Gastroesophageal sphincter (tissue), 4 donors: ENCODE results near the gene ADD2. TPM values are rescaled to one million over a fixed set of nuclear protein-coding genes. Genes with fewer than 3 reads are reported as not detected.

Source experiments
- ATAC-seq: fragments of 150-250 bp; one replicate; pipeline ENCODE4 v1.9.1; 2016; ENCODE audit warnings: mild to moderate bottlenecking, moderate library complexity
- H3K27ac ChIP-seq, 4 donors: fragments of 200-600 bp; sonication (generic) in 3 of 4; 1 replicate in 3 of 4; 2 replicates in 1 of 4; pipeline ENCODE4 v1.5.1; 2016 to 2019
- H3K27me3 ChIP-seq: fragments of 200-600 bp; sonication (generic); one replicate; pipeline ENCODE4 v1.5.1; 2019
- H3K36me3 ChIP-seq, 2 donors: fragments of 200-600 bp; sonication (generic); one replicate each; pipeline ENCODE4 v1.5.1; 2019; ENCODE audit warnings: control low read depth in 1 of 2
- H3K4me1 ChIP-seq, 3 donors: fragments of 200-600 bp; sonication (generic); 1 replicate in 2 of 3; 2 replicates in 1 of 3; pipeline ENCODE4 v1.5.1; 2016 to 2019; ENCODE audit warnings: control low read depth in 2 of 3
- H3K4me3 ChIP-seq, 2 donors: fragments of 200-600 bp; sonication (generic); one replicate each; pipeline ENCODE4 v1.5.1; 2019; ENCODE audit warnings: mild to moderate bottlenecking in 1 of 2, moderate library complexity in 1 of 2
- H3K9me3 ChIP-seq, 3 donors: fragments of 200-600 bp; sonication (generic); one replicate each; pipeline ENCODE4 v1.5.1; 2017 to 2019; ENCODE audit warnings: control low read depth in 2 of 3
- EP300 ChIP-seq: sonication (generic); formaldehyde crosslinking; IDR thresholded peaks from one replicate; pipeline ENCODE4 v1.6.1; 2017; ENCODE audit warnings: antibody characterized with exemption, mild to moderate bottlenecking
- POLR2A ChIP-seq, 2 donors: fragments of 450-650 bp; IDR thresholded peaks; one replicate each; pipeline ENCODE4 v1.6.1; 2017; ENCODE audit warnings: antibody characterized with exemption in 2 of 2, mild to moderate bottlenecking in 2 of 2, moderate library complexity in 1 of 2
- POLR2AphosphoS5 ChIP-seq: sonication (generic); formaldehyde crosslinking; IDR thresholded peaks from one replicate; pipeline ENCODE4 v1.6.1; 2017; ENCODE audit warnings: antibody characterized with exemption
- WGBS, 2 donors: methylation state at CpG; one replicate each; pipeline ENCODE4 v1.1.5; 2018; ENCODE audit warnings: low coverage in 1 of 2; 5-methylcytosine and 5-hydroxymethylcytosine counted together
- total RNA-seq, 4 donors: library from RNA; depleted of rRNA; stranded (reverse); fragments of >200 nt; gene quantifications; one replicate each; pipeline ENCODE4 v1.1.0, GENCODE V29; 2016
- TF ChIP-seq, protein P1 (sequence below), 4 experiments: fragments of 200-600 bp in 2 of 4; fragments of 450-650 bp in 2 of 4; sonication (generic) in 1 of 4; IDR thresholded peaks; one replicate each; pipeline ENCODE4 v1.5.1; 2017 to 2019; ENCODE audit warnings: antibody characterized with exemption in 4 of 4, mild to moderate bottlenecking in 2 of 4, moderate library complexity in 2 of 4

Gene ADD2
- total RNA-seq, 4 donors from 2014 or later: 2.4 to 7.8 (median 3.6) TPM

GRCh38 chr2:70747284-70747683 lies 20.7 kb downstream of the ADD2 start:
- Histone ChIP-seq H3K4me3 (no peak overlapping the region), H3K4me1 (no peaks in the 10 kb centered on the region), H3K36me3 (no peaks in the 10 kb centered on the region), H3K27me3 (peaks cover 6% of the 10 kb centered on the region), H3K27ac (no peak overlapping the region), H3K9me3 (no peaks in the 10 kb centered on the region)
- TF ChIP-seq, protein P1, sequence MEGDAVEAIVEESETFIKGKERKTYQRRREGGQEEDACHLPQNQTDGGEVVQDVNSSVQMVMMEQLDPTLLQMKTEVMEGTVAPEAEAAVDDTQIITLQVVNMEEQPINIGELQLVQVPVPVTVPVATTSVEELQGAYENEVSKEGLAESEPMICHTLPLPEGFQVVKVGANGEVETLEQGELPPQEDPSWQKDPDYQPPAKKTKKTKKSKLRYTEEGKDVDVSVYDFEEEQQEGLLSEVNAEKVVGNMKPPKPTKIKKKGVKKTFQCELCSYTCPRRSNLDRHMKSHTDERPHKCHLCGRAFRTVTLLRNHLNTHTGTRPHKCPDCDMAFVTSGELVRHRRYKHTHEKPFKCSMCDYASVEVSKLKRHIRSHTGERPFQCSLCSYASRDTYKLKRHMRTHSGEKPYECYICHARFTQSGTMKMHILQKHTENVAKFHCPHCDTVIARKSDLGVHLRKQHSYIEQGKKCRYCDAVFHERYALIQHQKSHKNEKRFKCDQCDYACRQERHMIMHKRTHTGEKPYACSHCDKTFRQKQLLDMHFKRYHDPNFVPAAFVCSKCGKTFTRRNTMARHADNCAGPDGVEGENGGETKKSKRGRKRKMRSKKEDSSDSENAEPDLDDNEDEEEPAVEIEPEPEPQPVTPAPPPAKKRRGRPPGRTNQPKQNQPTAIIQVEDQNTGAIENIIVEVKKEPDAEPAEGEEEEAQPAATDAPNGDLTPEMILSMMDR (IDR thresholded peaks at IDR 0.05): no peak
- no peak for TF ChIP-seq EP300
- TF ChIP-seq POLR2AphosphoS5: no peak
- TF ChIP-seq POLR2A (IDR thresholded peaks at IDR 0.05): no peak
- 88 to 91% methylated on average over 2 to 3 of the region's 3 CpGs for WGBS, 2 donors
- ATAC-seq: no peak

GRCh38 chr2:70746094-70746974 lies 21.7 kb downstream of the ADD2 start:
- H3K4me3 ChIP-seq: no peak overlapping the region
- WGBS, 2 donors: 54 to 71% methylated on average over 4 to 5 of the region's 5 CpGs
- H3K27me3 ChIP-seq: peaks cover 6% of the 10 kb centered on the region
- no peaks in the 10 kb centered on the region for H3K36me3 ChIP-seq
- no peaks in the 10 kb centered on the region for H3K9me3 ChIP-seq
- no peaks in the 10 kb centered on the region for H3K4me1 ChIP-seq
- no peak for ATAC-seq
- TF ChIP-seq POLR2A (IDR thresholded peaks at IDR 0.05) (no peak), EP300 (no peak), POLR2AphosphoS5 (no peak)
- TF ChIP-seq, protein P1 (IDR thresholded peaks at IDR 0.05): no peak
- H3K27ac ChIP-seq: no peak overlapping the region

DNA sequence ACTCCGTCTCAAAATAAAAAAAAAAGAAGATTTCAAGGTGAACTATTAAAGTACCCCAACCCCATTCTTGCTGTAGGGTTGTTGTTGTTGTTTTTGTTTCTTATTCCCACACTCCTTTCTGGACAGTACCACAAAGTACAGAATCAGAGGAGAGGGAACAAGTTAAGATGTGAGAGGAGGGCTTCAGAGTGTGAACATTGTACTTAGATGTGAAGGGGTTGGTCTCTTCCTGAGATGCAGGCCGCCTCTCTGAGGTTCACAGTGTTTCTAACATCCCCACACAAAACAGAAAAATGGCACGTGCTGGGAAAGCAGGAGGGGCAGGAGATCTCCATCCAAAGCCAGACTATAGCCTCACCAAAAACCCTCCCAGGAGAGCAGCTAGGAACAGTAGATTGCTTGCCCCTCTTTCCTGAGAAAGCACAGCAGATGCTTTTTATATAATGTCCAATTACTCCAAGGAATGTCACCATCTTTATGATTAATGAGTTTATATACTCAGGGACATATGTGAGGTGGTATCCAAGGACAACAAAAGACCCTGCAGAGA lies 22.6 kb downstream of the ADD2 start:
- peaks cover 10% of the 10 kb centered on the region for H3K27me3 ChIP-seq
- no peaks in the 10 kb centered on the region for H3K4me1 ChIP-seq
- no peaks in the 10 kb centered on the region for H3K9me3 ChIP-seq
- WGBS, 2 donors: 60 to 87% methylated on average over 2 to 3 of the region's 3 CpGs
- no peak for ATAC-seq
- no peak for TF ChIP-seq POLR2AphosphoS5
- H3K36me3 ChIP-seq: no peaks in the 10 kb centered on the region
- H3K27ac ChIP-seq: no peak overlapping the region
- H3K4me3 ChIP-seq: no peak overlapping the region

DNA sequence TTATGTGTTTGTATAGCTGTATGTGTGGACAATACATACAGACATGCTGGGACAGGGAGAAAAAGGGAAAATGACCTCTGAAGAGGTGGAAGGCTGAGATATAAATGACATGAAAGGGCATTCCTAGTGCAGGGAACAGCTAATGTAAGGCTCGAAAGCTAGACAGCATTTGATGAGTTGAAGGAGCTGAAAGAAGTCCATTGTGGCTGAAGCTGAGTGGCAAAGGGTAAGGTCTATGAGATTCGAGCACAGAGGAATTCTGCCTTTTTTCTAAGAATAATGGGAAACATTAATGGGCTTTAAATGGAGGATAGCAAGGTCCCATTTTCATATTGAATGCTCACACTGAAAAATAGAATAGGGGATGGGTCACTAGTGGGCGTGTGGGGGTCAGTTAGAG lies 23.6 kb downstream of the ADD2 start:
- Histone ChIP-seq H3K27ac (no peak overlapping the region), H3K36me3 (no peaks in the 10 kb centered on the region), H3K4me3 (no peak overlapping the region), H3K4me1 (no peaks in the 10 kb centered on the region), H3K9me3 (peaks cover 0 to 4% (median 0%) of the 10 kb centered on the region in 3 donors), H3K27me3 (peaks cover 6% of the 10 kb centered on the region)
- TF ChIP-seq, protein P1 (IDR thresholded peaks at IDR 0.05): no peak
- TF ChIP-seq EP300 (no peak), POLR2AphosphoS5 (no peak), POLR2A (IDR thresholded peaks at IDR 0.05) (no peak)
- no peak for ATAC-seq
- 67 to 76% methylated on average over 2 to 3 of the region's 3 CpGs for WGBS, 2 donors

GRCh38 chr2:70743677-70744076 lies 24.3 kb downstream of the ADD2 start:
- no peak overlapping the region for H3K27ac ChIP-seq
- ATAC-seq: no peak

More at GRCh38 chr2:70743677-70744076, 24.3 kb downstream of the ADD2 start:
- Histone ChIP-seq H3K4me1 (no peaks in the 10 kb centered on the region), H3K36me3 (no peaks in the 10 kb centered on the region), H3K27me3 (peaks cover 6% of the 10 kb centered on the region), H3K9me3 (peaks cover 0 to 6% (median 0%) of the 10 kb centered on the region in 3 donors), H3K4me3 (no peak overlapping the region)
- TF ChIP-seq POLR2AphosphoS5: no peak
- TF ChIP-seq, protein P1 (IDR thresholded peaks at IDR 0.05): no peak
- TF ChIP-seq POLR2A (IDR thresholded peaks at IDR 0.05): no peak
- no peak for TF ChIP-seq EP300
